Fibroblast of the conjunctiva (primary cell): ENCODE measurements around the gene ATP10B.

Source experiments
- DNase-seq: peaks from one replicate; pipeline ENCODE4 v3.0.0-alpha.2; 2010; ENCODE audit warnings: low read depth

ATP10B gene

GRCh38 chr5:160629003-160629402, 223.0 kb downstream of the ATP10B start:
- DNase-seq, result no peak

- no peak for DNase-seq
Measured at GRCh38 chr5:160628619-160628968, 223.4 kb downstream of the ATP10B start.

DNA sequence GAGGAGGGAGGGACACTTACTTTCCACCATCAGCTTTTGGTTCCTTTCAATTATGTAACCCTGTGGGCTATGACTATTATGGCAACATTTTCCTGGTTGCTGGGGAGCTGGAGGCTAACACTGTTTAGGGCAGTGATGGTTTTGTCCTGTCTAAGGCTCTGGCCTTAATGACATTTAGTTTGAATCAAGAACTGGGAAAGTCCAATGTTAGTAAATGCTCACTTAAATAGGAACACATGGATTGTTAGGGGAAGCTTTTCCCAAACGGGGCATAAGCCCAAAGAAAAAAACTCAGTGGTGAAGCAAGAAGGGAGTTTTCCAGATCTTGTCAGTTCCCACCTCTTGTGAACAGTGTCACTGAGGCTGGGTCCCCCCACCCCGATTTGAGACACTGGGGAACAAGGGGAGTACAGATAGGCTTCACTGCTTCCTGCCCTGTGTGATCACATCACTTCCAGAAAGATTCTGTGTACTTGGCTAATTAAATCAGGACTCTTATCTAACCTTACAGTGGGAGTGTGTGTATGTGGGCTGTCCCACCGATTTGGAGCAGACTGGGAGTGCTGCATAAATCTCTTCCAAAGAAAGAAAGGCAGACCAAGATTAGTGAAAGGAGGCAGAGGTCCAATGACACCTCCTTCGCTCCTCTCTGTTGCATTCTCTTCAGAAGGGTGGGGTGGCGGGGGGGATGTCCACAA, 223.9 kb downstream of the ATP10B start:
- no peak for DNase-seq

DNA sequence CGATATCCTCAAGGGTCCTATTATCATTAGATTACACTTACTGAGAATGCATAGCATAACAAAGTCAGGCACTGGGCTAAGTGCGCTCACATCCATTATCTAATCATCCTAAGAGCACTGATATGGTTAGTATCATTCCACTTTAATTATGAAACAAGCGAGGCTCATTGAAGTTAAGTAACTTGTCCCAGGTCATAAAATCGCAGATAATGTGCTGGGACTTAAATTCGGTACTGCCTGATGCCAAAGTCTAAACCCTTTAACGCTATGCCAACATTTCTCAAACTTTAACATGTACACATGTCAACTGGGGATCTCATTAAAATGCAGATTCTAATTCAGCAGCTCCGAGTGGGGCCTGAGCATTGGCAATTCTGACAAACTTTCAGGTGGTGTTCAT, 225.7 kb downstream of the ATP10B start:
- DNase-seq, result no peak

DNA sequence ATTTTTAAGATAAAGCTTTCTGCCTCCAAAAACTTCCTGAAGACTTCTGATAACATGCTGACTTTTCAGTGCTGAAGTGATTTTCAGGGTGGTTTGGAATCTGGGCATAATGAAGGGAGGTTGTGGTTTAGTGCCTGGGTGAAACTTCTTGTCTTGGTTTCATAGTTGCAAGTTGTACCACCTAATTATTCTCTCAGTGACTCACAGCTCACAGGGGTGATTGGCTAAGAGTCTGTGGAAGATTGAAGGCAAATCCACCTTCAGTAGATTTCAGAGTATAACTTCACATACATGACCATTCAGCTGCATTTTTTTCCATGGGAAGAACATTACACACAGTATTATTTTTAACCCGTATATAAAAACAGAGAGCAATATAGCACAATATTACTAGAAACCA, 230.5 kb downstream of the ATP10B start:
- DNase-seq, result no peak

DNA sequence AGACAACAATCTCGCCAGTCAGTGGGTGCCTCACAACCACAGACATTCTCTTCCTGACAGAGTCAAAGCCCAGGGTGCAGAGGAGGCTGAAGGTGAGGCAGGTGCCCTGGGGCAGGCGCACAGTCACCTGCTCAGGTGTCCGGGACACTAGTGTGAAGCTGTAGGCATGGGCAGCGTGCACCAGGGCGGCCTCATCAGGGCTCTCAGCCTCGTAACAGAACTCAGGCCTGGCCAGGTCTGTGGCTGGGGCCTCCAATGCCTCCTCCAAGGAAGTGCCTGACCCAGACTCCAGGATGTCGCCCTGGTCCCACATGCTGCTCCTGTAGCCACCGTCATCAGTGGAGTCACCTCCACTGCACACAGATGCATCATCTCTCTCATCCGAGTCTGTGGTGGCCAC, 231.6 kb downstream of the ATP10B start:
- no peak for DNase-seq

DNA sequence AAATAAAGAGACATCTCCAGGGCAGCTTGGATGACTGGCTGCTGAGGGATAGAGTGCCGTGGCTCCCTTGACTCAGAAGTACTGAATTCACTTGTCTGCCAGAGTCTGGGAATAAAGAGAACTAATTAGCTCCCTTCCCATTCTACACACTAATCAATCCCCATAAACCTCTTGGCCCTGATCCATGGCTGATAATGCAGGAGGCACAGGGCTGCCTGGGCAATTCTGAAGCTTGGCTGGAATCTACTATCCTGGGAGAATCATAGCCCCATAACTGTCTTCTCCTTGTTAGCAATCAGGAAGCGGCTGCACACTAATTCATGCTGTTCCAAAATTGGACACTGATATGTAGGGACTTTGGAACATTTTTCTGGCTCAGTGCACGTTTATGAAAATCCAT, 232.6 kb downstream of the ATP10B start:
- DNase-seq, result no peak

DNA sequence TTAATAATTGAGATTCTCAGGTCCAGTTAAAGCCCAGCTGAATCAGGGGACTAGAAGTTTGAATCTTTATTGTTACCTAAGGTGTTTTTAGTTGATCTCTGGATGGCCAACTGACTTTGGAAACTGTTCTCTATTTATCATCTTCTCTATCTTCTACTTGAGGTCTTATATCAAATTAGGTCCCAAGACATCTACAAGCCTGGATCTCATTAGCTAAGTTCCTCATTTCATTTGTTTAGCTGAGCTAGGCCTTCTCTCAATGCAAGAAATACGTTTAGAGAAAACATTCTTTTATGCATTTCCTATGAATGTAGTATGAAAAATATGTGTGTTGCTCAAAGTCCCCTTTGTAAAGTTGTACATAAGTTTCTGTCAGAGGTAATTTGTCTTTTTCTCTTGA, 233.7 kb downstream of the ATP10B start:
- no peak for DNase-seq

DNA sequence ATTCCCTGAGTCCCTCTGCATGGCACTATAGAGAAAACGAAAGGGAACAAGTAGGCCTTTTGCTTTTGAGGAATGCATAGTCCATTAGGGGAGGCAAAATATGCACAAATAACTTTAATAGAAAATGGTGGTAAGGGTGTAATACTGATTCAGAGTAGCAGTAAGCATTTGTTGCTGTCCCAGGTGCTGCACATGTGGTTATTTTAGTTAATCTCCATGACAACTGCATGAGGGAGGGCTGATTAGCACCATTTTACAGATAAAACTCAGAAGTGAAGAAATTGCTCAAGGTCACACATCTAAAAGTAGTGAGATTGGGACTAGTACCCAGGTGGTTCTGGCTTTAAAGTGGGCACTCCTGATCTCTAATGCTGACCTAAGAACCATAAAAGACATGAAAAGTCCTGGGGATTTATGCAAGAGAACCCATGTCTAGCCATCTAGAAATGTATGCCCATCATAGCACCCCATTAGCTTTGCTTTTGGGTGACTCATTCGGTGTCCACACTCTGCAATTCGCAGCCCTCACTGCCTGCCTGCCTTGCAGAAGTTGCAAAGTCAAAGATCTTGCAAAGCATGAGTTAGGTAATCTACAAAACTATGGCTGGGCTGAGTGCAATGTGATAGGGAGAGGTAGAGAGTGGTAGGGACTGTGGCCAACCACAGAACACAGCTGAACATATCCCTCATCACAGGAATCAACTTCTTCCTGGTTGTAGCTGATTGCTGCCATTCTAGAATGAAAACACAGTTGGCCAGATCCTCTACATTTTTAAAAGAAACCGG, 235.1 kb downstream of the ATP10B start:
- DNase-seq, result no peak

- no peak for DNase-seq
Measured at GRCh38 chr5:160614136-160614535, 237.9 kb downstream of the ATP10B start.

GRCh38 chr5:160605266-160605665, 246.7 kb downstream of the ATP10B start:
- DNase-seq, result no peak

- no peak for DNase-seq
Measured at GRCh38 chr5:160604484-160604883, 247.5 kb downstream of the ATP10B start.

DNA sequence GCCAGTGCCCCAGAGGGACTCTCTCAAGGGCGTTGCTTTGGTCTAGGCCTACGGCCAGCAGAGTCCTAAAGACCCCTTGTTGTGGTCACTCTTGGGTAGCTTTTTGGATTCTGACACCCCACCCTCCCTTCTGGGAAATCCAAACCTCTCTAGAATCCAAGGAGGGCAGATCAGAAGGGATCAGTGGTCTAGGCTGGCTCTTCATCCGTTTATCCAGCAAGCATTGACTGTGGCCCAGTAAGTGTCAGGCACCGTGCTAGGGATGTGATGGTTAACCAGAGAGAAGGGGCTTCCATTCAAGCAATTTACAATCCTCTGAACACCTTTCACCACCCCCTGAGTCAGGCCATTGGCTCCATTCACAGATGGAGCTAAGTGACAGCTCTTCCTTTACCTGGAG, 249.3 kb downstream of the ATP10B start:
- DNase-seq, result no peak

- DNase-seq, result no peak
Measured at GRCh38 chr5:160601046-160601445, 251.0 kb downstream of the ATP10B start.

DNA sequence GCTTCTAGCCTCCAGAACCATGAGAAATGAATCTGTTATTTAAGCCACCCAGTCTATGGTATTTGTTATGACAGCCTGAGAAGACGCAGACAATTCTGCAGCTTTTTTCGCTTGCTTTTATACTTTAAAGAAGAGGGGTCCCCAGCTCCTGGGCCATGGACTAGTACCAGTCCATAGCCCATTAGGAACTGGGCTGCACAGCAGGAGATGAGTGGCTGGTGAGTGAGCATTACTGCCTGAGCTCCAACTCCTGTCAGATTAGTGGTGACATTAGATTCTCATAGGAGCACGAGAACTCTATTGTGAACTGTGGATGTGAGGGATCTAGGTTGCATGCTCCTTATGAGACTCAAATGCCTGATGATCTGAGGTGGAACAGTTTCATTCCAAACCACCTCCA, 278.7 kb downstream of the ATP10B start:
- no peak for DNase-seq

GRCh38 chr5:160567031-160567705, 284.8 kb downstream of the ATP10B start:
- no peak for DNase-seq

GRCh38 chr5:160565376-160565775, 286.6 kb downstream of the ATP10B start:
- DNase-seq, result no peak

- no peak for DNase-seq
Measured at GRCh38 chr5:160556846-160557245, 295.2 kb downstream of the ATP10B start.

- DNase-seq, result no peak
Measured at GRCh38 chr5:160555971-160556631, 295.9 kb downstream of the ATP10B start.

GRCh38 chr5:160555581-160555970, 296.4 kb downstream of the ATP10B start:
- no peak for DNase-seq

DNA sequence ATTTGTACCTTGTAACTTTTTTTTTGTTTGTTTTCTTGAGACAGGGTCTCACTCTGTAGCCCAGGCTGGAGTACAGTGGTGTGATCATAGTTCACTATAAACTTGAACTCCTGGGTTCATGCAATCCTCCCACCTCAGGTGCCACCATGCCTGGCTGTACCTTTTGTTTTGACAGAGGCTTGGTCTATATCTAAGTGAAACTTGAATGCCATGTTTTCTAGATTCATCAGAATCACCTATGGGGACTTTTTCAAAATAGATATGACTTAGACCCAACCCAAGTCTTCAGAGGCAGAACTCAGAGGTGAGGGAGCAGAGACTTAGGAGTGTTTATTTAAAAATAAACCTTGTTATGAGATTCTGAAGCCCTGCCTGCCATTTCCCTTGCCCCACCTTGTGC, 301.9 kb downstream of the ATP10B start:
- DNase-seq, result no peak

DNA sequence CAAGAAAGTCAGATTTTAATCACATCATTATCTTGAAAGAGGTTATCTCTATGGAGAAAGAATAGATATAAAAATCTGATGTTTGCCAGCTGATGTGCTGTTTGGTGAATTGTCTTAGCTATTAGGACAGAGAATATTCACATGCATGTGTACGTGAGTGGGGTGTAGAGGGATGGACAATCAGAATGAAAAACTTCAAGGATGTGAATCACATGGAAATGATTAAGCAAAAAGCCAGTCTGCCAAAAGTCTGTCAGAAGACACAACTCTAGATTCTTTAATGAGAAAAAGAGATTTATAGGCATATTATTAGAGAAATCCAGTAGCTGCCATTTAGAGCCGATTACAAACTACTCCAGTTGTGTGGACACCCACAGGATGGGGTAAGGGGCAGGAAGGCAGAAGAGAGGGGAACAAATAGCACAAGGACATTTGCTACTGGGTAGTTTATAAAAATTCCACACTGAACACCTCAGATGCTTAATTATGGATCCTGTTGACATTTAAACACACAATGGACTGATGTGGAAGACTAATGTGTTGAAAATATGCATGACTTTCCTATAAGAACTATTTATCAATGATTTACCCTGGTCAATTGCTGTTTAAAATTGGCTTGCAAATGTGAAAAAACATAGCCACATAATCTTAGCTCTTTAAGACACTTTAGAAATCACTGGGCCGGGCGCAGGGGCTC, 302.9 kb downstream of the ATP10B start:
- no peak for DNase-seq
